ENCODE results near the gene MEF2A. TPM values are rescaled to one million over a fixed set of nuclear protein-coding genes. Genes with fewer than 3 reads are reported as not detected.

The MEF2A gene
- total and polyA plus RNA-seq, 10 of the 15 experiments (the other 5 are each of a cell fraction or from before 2014, with no cell fraction given) = 7.2 to 46.7 (median 35.9) TPM

- TF ChIP-seq EED (IDR thresholded peaks at IDR 0.05; ENCODE audit: low read depth) = peak; percentile 50
- TF ChIP-seq MTA3 (IDR thresholded peaks at IDR 0.05; ENCODE audit: borderline replicate concordance, low read length) = no peak; the same call in 1 of the 2 replicates
- TF ChIP-seq ETV6 (conservative IDR thresholded peaks at IDR 0.05 in 1 of 2, IDR thresholded peaks at IDR 0.05 in 1 of 2; ENCODE audit: borderline replicate concordance in 1 of 2, low read depth in 1 of 2) = peak in 1 of 2 experiments; percentile 65; a peak in 2 of 4 replicates
- peak; percentile 68; the same call in 1 of the 2 replicates for TF ChIP-seq HDGF (IDR thresholded peaks at IDR 0.05)
- TF ChIP-seq ESRRA (IDR thresholded peaks at IDR 0.05; ENCODE audit: low read length) = 0 out of 2 replicates have a peak, but pooled peaks have one; percentile 46
- peak; percentile 62; the same call in 2 of the 3 replicates for TF ChIP-seq POU2F2 (IDR thresholded peaks at IDR 0.05; ENCODE audit: borderline replicate concordance, low read depth, low read length)
- peak in 1 of 2 experiments; percentile 68; a peak in 1 of 4 replicates for TF ChIP-seq EP300 (IDR thresholded peaks at IDR 0.05; ENCODE audit: borderline replicate concordance in 1 of 2, control insufficient read depth in 1 of 2, low read depth in 2 of 2, low read length in 2 of 2)
- TF ChIP-seq STAT1 (conservative IDR thresholded peaks at IDR 0.05) = peak; percentile 96
- peak; percentile 86 for TF ChIP-seq POLR2AphosphoS5 (IDR thresholded peaks at IDR 0.05; ENCODE audit: low read length)
- TF ChIP-seq YY1 (IDR thresholded peaks at IDR 0.05; ENCODE audit: low read depth, low read length) = peak; percentile 79; the same call in 1 of the 2 replicates
- TF ChIP-seq NFXL1 (IDR thresholded peaks at IDR 0.05; ENCODE audit: borderline replicate concordance) = no peak
- no peak for TF ChIP-seq NFYA (IDR thresholded peaks at IDR 0.05; ENCODE audit: borderline replicate concordance, low read depth, low read length)
- no peak for TF ChIP-seq BCLAF1 (IDR thresholded peaks at IDR 0.05)
- peak; percentile 86 for TF ChIP-seq BACH1 (IDR thresholded peaks at IDR 0.05; ENCODE audit: borderline replicate concordance)
- 0 out of 2 replicates have a peak, but pooled peaks have one; percentile 7 for TF ChIP-seq JUNB (IDR thresholded peaks at IDR 0.05)
- no peak for TF ChIP-seq MYC (IDR thresholded peaks at IDR 0.05; ENCODE audit: insufficient read depth, insufficient read length, insufficient replicate concordance, low read length, severe bottlenecking)
- peak; percentile 61; the same call in 1 of the 2 replicates for TF ChIP-seq MXI1 (IDR thresholded peaks at IDR 0.05; ENCODE audit: low read depth, low read length)
- TF ChIP-seq SREBF2 (IDR thresholded peaks at IDR 0.05; ENCODE audit: low read length) = no peak
- TF ChIP-seq, protein P1, sequence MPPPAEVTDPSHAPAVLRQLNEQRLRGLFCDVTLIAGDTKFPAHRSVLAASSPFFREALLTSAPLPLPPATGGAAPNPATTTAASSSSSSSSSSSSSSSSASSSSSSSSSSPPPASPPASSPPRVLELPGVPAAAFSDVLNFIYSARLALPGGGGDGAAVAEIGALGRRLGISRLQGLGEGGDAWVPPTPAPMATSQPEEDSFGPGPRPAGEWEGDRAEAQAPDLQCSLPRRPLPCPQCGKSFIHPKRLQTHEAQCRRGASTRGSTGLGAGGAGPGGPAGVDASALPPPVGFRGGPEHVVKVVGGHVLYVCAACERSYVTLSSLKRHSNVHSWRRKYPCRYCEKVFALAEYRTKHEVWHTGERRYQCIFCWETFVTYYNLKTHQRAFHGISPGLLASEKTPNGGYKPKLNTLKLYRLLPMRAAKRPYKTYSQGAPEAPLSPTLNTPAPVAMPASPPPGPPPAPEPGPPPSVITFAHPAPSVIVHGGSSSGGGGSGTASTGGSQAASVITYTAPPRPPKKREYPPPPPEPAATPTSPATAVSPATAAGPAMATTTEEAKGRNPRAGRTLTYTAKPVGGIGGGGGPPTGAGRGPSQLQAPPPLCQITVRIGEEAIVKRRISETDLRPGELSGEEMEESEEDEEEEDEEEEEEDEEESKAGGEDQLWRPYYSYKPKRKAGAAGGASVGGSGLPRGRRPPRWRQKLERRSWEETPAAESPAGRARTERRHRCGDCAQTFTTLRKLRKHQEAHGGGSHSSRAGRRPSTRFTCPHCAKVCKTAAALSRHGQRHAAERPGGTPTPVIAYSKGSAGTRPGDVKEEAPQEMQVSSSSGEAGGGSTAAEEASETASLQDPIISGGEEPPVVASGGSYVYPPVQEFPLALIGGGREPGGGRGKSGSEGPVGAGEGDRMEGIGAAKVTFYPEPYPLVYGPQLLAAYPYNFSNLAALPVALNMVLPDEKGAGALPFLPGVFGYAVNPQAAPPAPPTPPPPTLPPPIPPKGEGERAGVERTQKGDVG (CRISPR knock-in tag; IDR thresholded peaks at IDR 0.05) = no peak
- peak; percentile 66 for TF ChIP-seq DPF2 (IDR thresholded peaks at IDR 0.05)
- no peak for TF ChIP-seq ZZZ3 (IDR thresholded peaks at IDR 0.05; ENCODE audit: control insufficient read depth, insufficient read length, low read depth)
- peak; percentile 65 for TF ChIP-seq NRF1 (conservative IDR thresholded peaks at IDR 0.05; ENCODE audit: low read depth, low read length)
- peak; percentile 25; the same call in 1 of the 2 replicates for TF ChIP-seq NR2F1 (conservative IDR thresholded peaks at IDR 0.05)
- no peak; the same call in 1 of the 2 replicates for TF ChIP-seq BMI1 (IDR thresholded peaks at IDR 0.05; ENCODE audit: borderline replicate concordance)
Measured at GRCh38 chr15:99565299-99566156, at the start of gene MEF2A (continued).
